ENCODE results near the gene ZMYND19.

ZMYND19 gene

GRCh38 chr9:137590469-137591383 lies at the start of gene ZMYND19:
Gene ZMYND19 (minus strand): TSS chr9:137590512. CDS start chr9:137590263, 249 bp downstream.
- POLR2A ChIA-PET, result interaction anchor here (0.9 to 1.1 kb wide), 2 partner anchors 15 to 39 kb away, joined by 3 to 4 read pairs; partner anchors contain the start of gene MRPL41
- CTCF ChIA-PET, result interaction anchor here (1.9 to 8.3 kb wide), 2 partner anchors 11 to 17 kb away, joined by 6 to 74 read pairs; partner anchors contain the start of gene DPH7

DNA sequence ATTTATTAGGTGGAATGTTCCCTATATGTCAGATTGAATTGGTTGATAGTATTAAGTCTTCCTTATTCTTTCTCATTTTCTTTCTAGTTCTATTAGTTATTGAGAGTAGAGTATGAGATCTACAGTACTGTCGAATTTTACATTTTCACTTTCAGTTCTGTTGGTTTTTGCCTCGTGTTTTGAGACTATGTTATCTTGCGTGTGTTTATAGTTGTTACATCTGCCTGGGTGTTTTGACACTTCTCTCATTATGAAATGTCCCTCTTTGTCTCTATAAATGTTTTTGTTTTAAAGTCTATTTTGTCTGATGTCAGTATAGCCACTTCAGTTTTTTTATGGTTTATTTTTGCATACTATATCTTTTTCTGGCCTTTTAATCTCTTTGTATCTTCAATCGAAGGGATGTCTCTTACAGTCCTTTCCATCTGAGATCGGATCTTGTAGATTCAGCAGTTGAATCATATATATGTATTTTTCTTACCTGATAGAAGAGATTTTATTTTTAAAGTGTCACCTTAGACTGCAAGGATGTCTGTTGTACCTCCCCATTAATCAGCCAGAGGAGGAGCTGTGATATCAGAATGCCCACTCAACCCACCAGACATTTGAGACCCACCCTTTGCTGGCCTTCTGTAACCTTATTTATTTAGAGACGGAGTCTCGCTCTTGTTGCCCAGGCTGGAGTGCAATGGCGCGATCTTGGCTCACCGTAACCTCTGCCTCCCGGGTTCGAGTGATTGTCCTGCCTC lies 49.2 kb upstream of the ZMYND19 start:
- ChIA-PET CTCF (interaction anchor here (1.5 kb wide), 1 partner anchor 34 kb away, joined by 5 read pairs; no protein-coding TSS in a partner anchor), POLR2A (interaction anchor here (0.7 kb wide), 1 partner anchor 11 kb away, joined by 3 read pairs; no protein-coding TSS in a partner anchor)
- TF ChIP-seq, protein P1, sequence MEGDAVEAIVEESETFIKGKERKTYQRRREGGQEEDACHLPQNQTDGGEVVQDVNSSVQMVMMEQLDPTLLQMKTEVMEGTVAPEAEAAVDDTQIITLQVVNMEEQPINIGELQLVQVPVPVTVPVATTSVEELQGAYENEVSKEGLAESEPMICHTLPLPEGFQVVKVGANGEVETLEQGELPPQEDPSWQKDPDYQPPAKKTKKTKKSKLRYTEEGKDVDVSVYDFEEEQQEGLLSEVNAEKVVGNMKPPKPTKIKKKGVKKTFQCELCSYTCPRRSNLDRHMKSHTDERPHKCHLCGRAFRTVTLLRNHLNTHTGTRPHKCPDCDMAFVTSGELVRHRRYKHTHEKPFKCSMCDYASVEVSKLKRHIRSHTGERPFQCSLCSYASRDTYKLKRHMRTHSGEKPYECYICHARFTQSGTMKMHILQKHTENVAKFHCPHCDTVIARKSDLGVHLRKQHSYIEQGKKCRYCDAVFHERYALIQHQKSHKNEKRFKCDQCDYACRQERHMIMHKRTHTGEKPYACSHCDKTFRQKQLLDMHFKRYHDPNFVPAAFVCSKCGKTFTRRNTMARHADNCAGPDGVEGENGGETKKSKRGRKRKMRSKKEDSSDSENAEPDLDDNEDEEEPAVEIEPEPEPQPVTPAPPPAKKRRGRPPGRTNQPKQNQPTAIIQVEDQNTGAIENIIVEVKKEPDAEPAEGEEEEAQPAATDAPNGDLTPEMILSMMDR (IDR thresholded peaks at IDR 0.05; ENCODE audit: control extremely low read depth, extremely low read depth, low read depth, missing control alignments), result no peak
- DNase-seq (ENCODE audit: extremely low spot score), result peak; percentile 71

More at GRCh38 chr9:137590469-137591383, at the start of gene ZMYND19:
- TF ChIP-seq, protein P1 (IDR thresholded peaks at IDR 0.05; ENCODE audit: control extremely low read depth, extremely low read depth, low read depth, missing control alignments), result no peak
- peak; percentile 100 for DNase-seq (ENCODE audit: extremely low spot score)

- no peak for DNase-seq (ENCODE audit: extremely low spot score)
- TF ChIP-seq, protein P1 (IDR thresholded peaks at IDR 0.05; ENCODE audit: control extremely low read depth, extremely low read depth, low read depth, missing control alignments), result no peak
- ChIA-PET POLR2A (no interaction called here), CTCF (interaction anchor here (0.8 to 1.2 kb wide), 2 partner anchors 34 to 60 kb away, joined by 3 to 5 read pairs; partner anchors contain the start of gene DPH7)
Observed at GRCh38 chr9:137638680-137639079, 48.4 kb upstream of the ZMYND19 start.

DNA sequence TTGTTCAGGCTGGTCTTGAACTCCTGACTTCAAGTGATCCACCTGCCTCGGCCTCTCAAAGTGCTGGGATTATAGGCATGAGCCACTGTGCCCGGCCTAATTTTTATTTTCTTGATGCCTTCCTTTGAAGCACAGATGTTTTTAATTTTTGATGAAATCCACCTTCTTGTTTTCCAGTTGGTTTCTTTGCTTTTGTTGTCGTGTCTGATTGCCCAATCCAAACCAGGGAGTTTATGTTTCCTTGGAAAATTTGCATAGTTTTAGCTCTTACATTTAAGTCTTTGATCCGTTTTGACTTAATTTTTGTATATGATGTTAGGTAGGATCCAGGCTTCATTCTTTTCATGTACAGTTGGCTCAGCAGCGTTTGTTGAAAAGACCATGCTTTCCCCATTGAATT lies 43.7 kb upstream of the ZMYND19 start:
- TF ChIP-seq, protein P1 (IDR thresholded peaks at IDR 0.05; ENCODE audit: control extremely low read depth, extremely low read depth, low read depth, missing control alignments), result no peak
- CTCF ChIA-PET, result no interaction called here
- POLR2A ChIA-PET, result interaction anchor here (0.6 kb wide), 1 partner anchor 642 kb away, joined by 3 read pairs; the partner anchor contains the start of gene PAXX
- no peak for DNase-seq (ENCODE audit: extremely low spot score)

- POLR2A ChIA-PET, result no interaction called here
- CTCF ChIA-PET, result interaction anchor here (1.3 kb wide), 1 partner anchor 10 kb away, joined by 3 read pairs; no protein-coding TSS in a partner anchor
- TF ChIP-seq, protein P1 (IDR thresholded peaks at IDR 0.05; ENCODE audit: control extremely low read depth, extremely low read depth, low read depth, missing control alignments), result no peak
- no peak for DNase-seq (ENCODE audit: extremely low spot score)
Observed at GRCh38 chr9:137632230-137633161, 42.2 kb upstream of the ZMYND19 start.

All from GM10248 (cell line).